ENCODE results near the gene CBX5.
"Not testable (repeated sequence)": the region's sequence is repeated elsewhere in the genome, so short reads cannot be mapped to it uniquely, and the experiment has no call there.

The CBX5 gene

GRCh38 chr12:54294152-54294952 lies 14.4 kb upstream of the CBX5 start:
- peak in 1 of 2 donors; percentile 27 for DNase-seq (ENCODE audit: low read depth in 2 of 2)

DNA sequence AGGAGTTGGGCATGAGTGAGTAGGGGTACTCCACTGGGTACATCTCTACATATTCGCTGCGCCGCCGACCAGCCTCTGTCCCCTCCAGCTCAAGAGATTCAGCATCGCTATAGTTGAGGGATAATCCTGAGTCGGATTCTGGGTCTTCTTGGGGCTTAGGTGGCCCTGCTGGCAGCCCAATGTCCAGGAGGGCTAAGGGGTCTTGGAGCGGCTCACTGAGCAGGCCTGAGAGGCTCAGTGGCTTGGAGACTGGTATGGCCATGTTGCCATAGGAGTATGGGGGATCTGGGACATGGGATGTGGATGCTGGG lies 13.0 kb upstream of the CBX5 start:
- no peak for DNase-seq (ENCODE audit: low read depth in 2 of 2)

- no peak for DNase-seq (ENCODE audit: low read depth in 2 of 2)
Measured at GRCh38 chr12:54292083-54292930, 12.4 kb upstream of the CBX5 start.

DNA sequence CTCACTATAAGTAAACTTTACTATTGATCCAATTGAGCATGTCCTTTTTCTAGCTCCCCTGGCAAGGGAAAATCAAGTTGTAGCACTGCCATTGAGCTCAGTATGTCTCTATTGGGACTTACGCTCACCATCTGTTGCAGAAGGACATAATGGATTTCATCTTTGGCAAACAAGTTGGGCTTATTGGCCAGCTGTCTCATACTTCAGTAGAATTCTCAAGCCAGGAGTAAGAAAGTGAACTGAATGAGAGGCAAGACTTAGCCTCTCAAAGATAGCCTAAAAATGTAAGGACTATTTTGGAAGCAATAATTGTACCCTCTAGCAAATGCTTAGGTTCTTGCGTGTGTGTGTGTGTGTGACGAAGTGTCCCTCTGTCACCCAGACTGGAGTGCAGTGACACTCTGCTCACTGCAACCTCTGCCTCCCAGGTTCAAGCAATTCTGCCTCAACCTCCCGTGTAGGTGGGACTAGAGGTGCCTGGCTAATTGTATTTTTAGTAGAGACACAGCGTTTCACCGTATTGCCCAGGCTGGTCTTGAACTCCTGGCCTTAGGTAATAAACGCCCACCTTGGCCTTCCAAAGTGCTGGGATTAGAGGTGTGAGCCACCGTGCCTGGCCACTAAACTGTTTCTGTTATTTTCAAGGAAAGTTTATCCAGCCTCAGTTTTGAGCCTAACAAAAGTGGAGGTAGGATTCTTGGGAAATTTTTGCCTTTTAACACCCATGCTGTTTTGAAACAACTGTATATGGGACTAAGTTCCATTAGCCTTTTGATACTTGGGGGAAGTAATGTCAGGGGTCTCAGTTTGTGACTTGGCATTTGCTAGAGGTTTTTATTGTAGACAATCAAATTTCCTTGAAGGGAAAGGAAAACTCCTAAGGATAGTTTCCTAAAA lies 7.6 kb upstream of the CBX5 start:
- DNase-seq (ENCODE audit: low read depth in 2 of 2): no peak

DNA sequence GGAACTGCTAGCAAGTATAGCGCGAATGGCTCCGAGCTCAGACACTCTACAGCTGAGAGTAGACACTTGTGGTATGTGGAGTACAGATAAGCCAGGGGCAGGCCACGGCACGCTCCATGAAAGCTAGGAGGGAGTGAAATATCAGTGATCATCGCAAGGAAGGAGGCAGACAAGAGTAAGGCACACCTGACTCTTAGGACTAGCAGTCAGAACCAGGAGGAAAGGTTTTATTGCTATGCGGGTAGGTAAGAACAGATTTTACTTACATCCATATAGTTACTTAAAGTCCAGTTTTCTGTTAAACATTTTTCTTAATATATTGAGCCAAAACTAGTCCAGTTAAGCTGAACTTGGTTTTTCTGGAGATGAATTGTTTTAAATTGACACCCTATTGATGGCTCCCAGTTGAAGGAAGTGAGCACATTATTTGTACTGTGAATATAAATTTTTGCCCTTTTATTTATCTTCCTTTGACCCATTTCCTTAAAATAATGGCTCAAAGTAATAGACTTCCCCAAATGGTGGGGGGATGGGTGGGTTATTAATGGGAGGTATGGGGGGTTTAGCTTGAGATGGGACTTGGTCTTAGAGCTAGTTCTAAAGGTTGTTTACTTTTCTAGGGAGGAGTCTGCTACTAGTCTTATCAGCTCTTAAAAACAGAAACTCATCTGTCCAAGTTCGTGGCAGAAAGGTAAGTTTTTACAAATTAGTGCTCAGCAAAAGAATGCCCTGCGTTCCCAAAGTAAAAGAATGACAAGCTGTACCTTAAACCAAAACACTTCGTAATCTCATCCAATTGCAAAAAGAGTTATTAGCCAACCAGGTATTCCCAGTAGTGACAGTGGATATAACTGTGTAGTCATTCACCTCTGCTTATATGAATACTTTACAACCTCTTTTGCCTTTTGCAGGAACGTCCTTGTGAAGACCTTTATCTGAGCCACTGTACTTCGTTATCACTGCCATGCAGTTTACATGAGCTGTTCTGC lies 6.4 kb upstream of the CBX5 start:
- DNase-seq (ENCODE audit: low read depth in 2 of 2): no peak

DNA sequence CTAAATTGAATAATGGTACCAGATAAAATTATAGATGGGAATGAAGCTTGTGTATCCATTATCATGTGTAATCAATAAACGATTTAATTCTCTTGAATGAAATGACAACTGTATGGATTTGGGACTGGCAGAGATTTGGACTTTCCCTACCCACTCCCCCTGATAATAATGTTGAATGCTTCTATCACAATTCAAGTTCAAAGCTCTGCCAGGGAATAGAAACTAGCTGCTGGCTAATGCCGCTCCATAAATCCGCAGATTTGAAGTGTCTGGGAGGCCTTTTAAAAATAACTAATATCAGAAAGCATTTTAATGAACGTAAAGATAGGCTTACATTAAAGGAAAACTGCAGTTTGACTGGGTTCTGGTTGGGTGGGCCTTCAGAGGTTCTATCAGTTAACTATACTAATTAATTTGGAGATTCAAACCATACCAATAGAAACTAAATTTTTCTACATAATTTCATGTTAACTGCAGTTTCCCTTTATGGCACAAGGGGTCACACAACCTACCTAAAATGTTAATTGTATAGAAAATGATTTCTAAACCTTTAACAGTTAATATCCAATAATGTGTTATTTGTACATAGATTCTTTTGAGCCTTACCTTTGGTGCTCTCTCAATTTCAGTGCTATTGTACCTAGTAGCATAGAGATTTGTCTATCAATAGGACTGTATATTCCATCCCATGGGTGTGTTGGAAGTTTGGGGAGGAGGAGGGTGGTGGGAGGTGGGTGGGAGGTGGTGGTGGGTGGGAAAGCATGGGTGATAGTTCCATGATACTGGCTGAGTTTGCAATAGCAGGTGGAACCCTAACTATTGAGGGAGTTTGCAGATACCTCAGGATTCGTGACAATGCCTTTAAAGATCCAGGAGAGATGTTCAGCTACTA lies 5.5 kb upstream of the CBX5 start:
- DNase-seq (ENCODE audit: low read depth in 2 of 2): no peak

GRCh38 chr12:54284070-54284780 lies 4.3 kb upstream of the CBX5 start:
- not testable (repeated sequence) for DNase-seq (ENCODE audit: low read depth in 2 of 2)

- DNase-seq (ENCODE audit: low read depth in 2 of 2): no peak
Measured at GRCh38 chr12:54282949-54283593, 3.1 kb upstream of the CBX5 start.

DNA sequence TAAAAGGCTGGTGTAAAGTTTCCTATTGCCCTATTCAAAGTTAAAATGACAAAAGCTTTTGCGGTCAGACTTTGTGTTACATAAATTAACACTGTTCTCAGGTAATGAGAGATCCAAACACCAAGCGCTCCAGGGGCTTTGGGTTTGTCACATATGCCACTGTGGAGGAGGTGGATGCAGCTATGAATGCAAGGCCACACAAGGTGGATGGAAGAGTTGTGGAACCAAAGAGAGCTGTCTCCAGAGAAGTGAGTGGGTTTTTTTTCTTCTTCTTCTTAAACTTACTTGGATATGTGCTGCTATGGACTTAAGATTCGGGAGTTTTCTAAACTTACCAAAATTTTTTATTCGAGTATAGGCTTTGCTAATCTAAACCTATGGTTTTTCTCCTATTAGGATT lies 1.8 kb upstream of the CBX5 start:
- DNase-seq (ENCODE audit: low read depth in 2 of 2): not testable (repeated sequence)

GRCh38 chr12:54281261-54281638 lies 1.3 kb upstream of the CBX5 start:
- not testable (repeated sequence) for DNase-seq (ENCODE audit: low read depth in 2 of 2)

- peak; percentile 82 to 84 for DNase-seq (ENCODE audit: low read depth in 2 of 2)
Measured at GRCh38 chr12:54280468-54281260, 742 bp upstream of the CBX5 start, which contains the start of gene HNRNPA1. Gene HNRNPA1, plus strand, starts transcription at chr12:54280726. Its CDS starts 82 bp downstream, at chr12:54280808.

DNA sequence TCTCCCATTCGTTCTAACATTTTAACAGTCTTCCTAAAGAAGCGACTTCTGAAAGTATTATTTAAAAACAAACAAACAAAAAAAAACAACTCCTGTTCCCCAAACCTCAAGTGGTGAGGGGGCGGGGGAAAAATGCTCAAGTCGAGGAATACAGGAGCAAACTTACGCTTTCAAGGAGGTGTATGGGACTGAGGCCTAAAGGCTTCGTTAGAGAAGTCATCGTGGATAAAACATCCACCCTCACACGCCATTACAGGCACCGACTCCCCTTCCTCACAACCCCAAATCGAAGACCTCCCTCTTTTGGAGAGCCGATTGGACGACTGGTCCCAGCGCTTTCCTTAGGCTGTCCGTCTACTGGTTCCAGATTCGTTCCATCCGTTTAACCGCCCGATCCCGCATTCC lies 693 bp downstream of the CBX5 start:
- DNase-seq (ENCODE audit: low read depth in 2 of 2): no peak

- DNase-seq (ENCODE audit: low read depth in 2 of 2): no peak
Measured at GRCh38 chr12:54277823-54278276, 2.1 kb downstream of the CBX5 start.

GRCh38 chr12:54276368-54276767 lies 3.6 kb downstream of the CBX5 start:
- no peak for DNase-seq (ENCODE audit: low read depth in 2 of 2)

GRCh38 chr12:54273981-54274380 lies 5.9 kb downstream of the CBX5 start:
- DNase-seq (ENCODE audit: low read depth in 2 of 2): no peak

DNA sequence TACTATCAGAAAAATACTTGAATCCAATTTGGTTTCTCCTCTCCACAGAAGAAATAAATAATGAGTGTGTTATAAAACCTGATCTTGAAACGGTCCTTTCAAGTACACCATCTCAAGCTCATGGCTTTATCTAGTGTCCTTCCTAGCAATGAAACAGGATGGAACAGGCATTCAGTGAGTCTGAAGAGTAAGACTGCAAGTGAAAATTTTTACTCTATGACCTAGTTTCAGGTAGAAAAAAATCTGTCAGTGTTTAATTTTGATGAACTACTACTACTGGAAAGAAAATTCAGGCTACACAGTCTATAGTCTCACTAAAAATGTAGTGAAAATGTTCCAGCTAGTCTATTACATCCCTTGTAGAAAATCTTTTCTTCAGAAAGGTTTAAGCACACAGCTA lies 7.7 kb downstream of the CBX5 start:
- DNase-seq (ENCODE audit: low read depth in 2 of 2): no peak

GRCh38 chr12:54270345-54270744 lies 9.6 kb downstream of the CBX5 start:
- no peak for DNase-seq (ENCODE audit: low read depth in 2 of 2)

DNA sequence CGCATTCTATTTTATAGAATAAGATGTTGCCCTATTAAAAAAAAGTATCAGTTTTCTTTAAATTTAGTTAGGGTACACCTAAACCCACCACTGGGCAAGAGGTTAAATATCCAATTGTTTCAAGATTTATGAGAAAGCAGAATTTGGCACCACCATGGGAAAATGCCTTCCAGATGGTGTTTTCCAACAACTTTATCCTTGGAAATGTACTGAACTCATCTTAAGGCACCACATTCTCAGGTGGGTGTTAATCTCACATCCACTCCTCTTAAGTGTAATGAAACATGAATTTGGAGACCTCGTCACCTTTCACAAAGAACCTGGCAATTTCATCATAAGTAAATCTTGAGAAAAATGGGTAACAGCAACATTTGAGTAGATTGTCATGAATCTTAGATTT lies 13.1 kb downstream of the CBX5 start:
- no peak for DNase-seq (ENCODE audit: low read depth in 2 of 2)
